Effector CD8-positive, alpha-beta T cell (primary cell): ENCODE results near the gene FRK.
"Not testable (repeated sequence)": the region's sequence is repeated elsewhere in the genome, so short reads cannot be mapped to it uniquely, and the experiment has no call there.

ENCODE experiments used
- DNase-seq: peaks from one replicate; lab custom pipeline; 2025; lab: John Stamatoyannopoulos, UW
- total RNA-seq, 4 experiments: gene quantifications; one replicate each; lab custom pipeline; 2026; lab: John Stamatoyannopoulos, UW

Gene FRK
- 0 to 1.4 (median 0.06) reads per million in 4 experiments for total RNA-seq

GRCh38 chr6:116060572-116061283 is at the start of gene FRK:
TSS of gene FRK (minus strand) at chr6:116060891. CDS start at chr6:116060311, 580 bp downstream.
- no peak for DNase-seq

GRCh38 chr6:116108836-116109235 is 48.1 kb upstream of the FRK start:
- no peak for DNase-seq

GRCh38 chr6:116106146-116106545 is 45.5 kb upstream of the FRK start:
- DNase-seq = no peak

- no peak for DNase-seq
Measured at GRCh38 chr6:116105247-116105646, 44.6 kb upstream of the FRK start.

GRCh38 chr6:116104636-116105035 is 43.9 kb upstream of the FRK start:
- no peak for DNase-seq

- DNase-seq = no peak
Measured at GRCh38 chr6:116102873-116103272, 42.2 kb upstream of the FRK start.

GRCh38 chr6:116101790-116102189 is 41.1 kb upstream of the FRK start:
- no peak for DNase-seq

- no peak for DNase-seq
Measured at GRCh38 chr6:116101302-116101718, 40.6 kb upstream of the FRK start.

- peak; percentile 64 for DNase-seq
Measured at GRCh38 chr6:116100419-116101301, 40.0 kb upstream of the FRK start, which contains the start of gene NT5DC1. TSS of gene NT5DC1 (plus strand) at chr6:116100853. CDS start at chr6:116100931, 78 bp downstream.

- DNase-seq = no peak
Measured at GRCh38 chr6:116099036-116099435, 38.3 kb upstream of the FRK start.

- DNase-seq = no peak
Measured at GRCh38 chr6:116096979-116097816, 36.5 kb upstream of the FRK start.

GRCh38 chr6:116096048-116096759 is 35.5 kb upstream of the FRK start:
- DNase-seq = not testable (repeated sequence)

- no peak for DNase-seq
Measured at GRCh38 chr6:116094041-116094440, 33.4 kb upstream of the FRK start.

GRCh38 chr6:116090251-116090650 is 29.6 kb upstream of the FRK start:
- DNase-seq = no peak

GRCh38 chr6:116088946-116089345 is 28.3 kb upstream of the FRK start:
- no peak for DNase-seq

- DNase-seq = no peak
Measured at GRCh38 chr6:116087437-116088027, 26.8 kb upstream of the FRK start.

GRCh38 chr6:116084284-116084683 is 23.6 kb upstream of the FRK start:
- DNase-seq = no peak

- DNase-seq = no peak
Measured at GRCh38 chr6:116083052-116083451, 22.4 kb upstream of the FRK start.

- no peak for DNase-seq
Measured at GRCh38 chr6:116078945-116079344, 18.3 kb upstream of the FRK start.

GRCh38 chr6:116078522-116078921 is 17.8 kb upstream of the FRK start:
- no peak for DNase-seq
